ENCODE measurements around the gene DCDC1. TPM values are rescaled to one million over a fixed set of nuclear protein-coding genes. Genes with fewer than 3 reads are reported as not detected.
A peak's percentile ranks its signal among the peaks of the same experiment; 100 is the strongest.

Gene DCDC1
- total RNA-seq, 1 donor from 2014 or later: not detected

DNA sequence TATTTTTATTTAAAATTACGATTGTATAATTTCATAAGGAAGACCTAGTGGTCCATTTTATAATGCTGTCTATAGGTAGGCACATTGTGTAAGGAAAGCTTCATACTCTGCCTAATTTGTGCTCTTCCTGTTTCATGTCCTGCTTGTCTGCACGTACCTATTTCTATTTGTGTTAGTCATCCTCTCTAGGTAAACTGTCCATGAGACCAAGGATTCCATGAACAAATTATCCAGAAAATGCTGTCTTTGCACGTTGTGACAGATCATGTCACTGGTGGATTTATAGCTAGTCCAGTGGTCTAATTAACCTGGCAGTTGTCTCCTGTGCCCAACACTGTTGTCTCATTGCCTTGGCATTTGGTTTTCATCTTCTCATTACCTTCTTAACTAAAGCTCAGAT, 44.8 kb upstream of the DCDC1 start:
- H3K36me3 ChIP-seq: no peaks in the 10 kb centered on the region
- no peak overlapping the region for H3K4me3 ChIP-seq
- no peak for TF ChIP-seq CTCF (IDR thresholded peaks at IDR 0.05)
- intact Hi-C loops (cut with DNase I): no loop called here
- no peaks in the 10 kb centered on the region for H3K4me1 ChIP-seq
- DNase-seq (ENCODE audit: low spot score in 2 of 2): no peak
- no peaks in the 10 kb centered on the region for H3K27me3 ChIP-seq
- no peaks in the 10 kb centered on the region for H3K9me3 ChIP-seq
- no peak overlapping the region for H3K27ac ChIP-seq

- DNase-seq (ENCODE audit: low spot score in 2 of 2): no peak
- TF ChIP-seq CTCF (IDR thresholded peaks at IDR 0.05): no peak
- no peak overlapping the region for H3K4me3 ChIP-seq
- no peaks in the 10 kb centered on the region for H3K4me1 ChIP-seq
- no peaks in the 10 kb centered on the region for H3K36me3 ChIP-seq
- no peak overlapping the region for H3K27ac ChIP-seq
- H3K27me3 ChIP-seq: no peaks in the 10 kb centered on the region
- H3K9me3 ChIP-seq: no peaks in the 10 kb centered on the region
- intact Hi-C loops (cut with DNase I): no loop called here
Measured at GRCh38 chr11:31412946-31413345, 43.4 kb upstream of the DCDC1 start.

- Histone ChIP-seq H3K27me3 (no peaks in the 10 kb centered on the region), H3K4me3 (no peak overlapping the region), H3K27ac (no peak overlapping the region), H3K4me1 (no peaks in the 10 kb centered on the region), H3K36me3 (no peaks in the 10 kb centered on the region), H3K9me3 (no peaks in the 10 kb centered on the region)
- no peak for TF ChIP-seq CTCF (IDR thresholded peaks at IDR 0.05)
- intact Hi-C loops (cut with DNase I): no loop called here
- DNase-seq (ENCODE audit: low spot score in 2 of 2): no peak
Measured at GRCh38 chr11:31408201-31408600, 38.7 kb upstream of the DCDC1 start.

GRCh38 chr11:31404614-31405013, 35.1 kb upstream of the DCDC1 start:
- no peak overlapping the region for H3K27ac ChIP-seq
- H3K36me3 ChIP-seq: no peaks in the 10 kb centered on the region
- no peak overlapping the region for H3K4me3 ChIP-seq
- no peak for TF ChIP-seq CTCF (IDR thresholded peaks at IDR 0.05)
- DNase-seq (ENCODE audit: low spot score in 2 of 2): no peak
- H3K9me3 ChIP-seq: peaks cover 0 to 7% of the 10 kb centered on the region in 2 donors
- intact Hi-C loops (cut with DNase I): no loop called here
- H3K27me3 ChIP-seq: no peaks in the 10 kb centered on the region
- no peaks in the 10 kb centered on the region for H3K4me1 ChIP-seq

GRCh38 chr11:31397239-31397834, 27.8 kb upstream of the DCDC1 start:
- intact Hi-C loops (cut with DNase I): loop anchor here (10.0 kb wide), 1 partner anchor 777 kb away; no protein-coding TSS in a partner anchor
- H3K27ac ChIP-seq: no peak overlapping the region
- H3K36me3 ChIP-seq: peaks cover 0 to 3% of the 10 kb centered on the region in 2 donors
- no peaks in the 10 kb centered on the region for H3K4me1 ChIP-seq
- H3K27me3 ChIP-seq: no peaks in the 10 kb centered on the region
- no peak for DNase-seq (ENCODE audit: low spot score in 2 of 2)
- H3K9me3 ChIP-seq: peaks cover 0 to 7% of the 10 kb centered on the region in 2 donors
- H3K4me3 ChIP-seq: no peak overlapping the region
- peak in 2 of 3 experiments; percentile 26 to 39 for TF ChIP-seq CTCF (IDR thresholded peaks at IDR 0.05)

GRCh38 chr11:31387379-31387778, 17.8 kb upstream of the DCDC1 start:
- no peaks in the 10 kb centered on the region for H3K9me3 ChIP-seq
- intact Hi-C loops (cut with DNase I): no loop called here
- no peaks in the 10 kb centered on the region for H3K4me1 ChIP-seq
- H3K27me3 ChIP-seq: no peaks in the 10 kb centered on the region
- no peak overlapping the region for H3K27ac ChIP-seq
- TF ChIP-seq CTCF (IDR thresholded peaks at IDR 0.05): no peak
- H3K36me3 ChIP-seq: no peaks in the 10 kb centered on the region
- DNase-seq (ENCODE audit: low spot score in 2 of 2): no peak
- no peak overlapping the region for H3K4me3 ChIP-seq
